ENCODE data around the gene PRR7. TPM values are rescaled to one million over a fixed set of nuclear protein-coding genes. Genes with fewer than 3 reads are reported as not detected.
"Not testable (repeated sequence)": the region's sequence is repeated elsewhere in the genome, so short reads cannot be mapped to it uniquely, and the experiment has no call there.

The PRR7 gene
- total RNA-seq, 2 experiments from 2014 or later = 21.5 to 21.8 TPM

DNA sequence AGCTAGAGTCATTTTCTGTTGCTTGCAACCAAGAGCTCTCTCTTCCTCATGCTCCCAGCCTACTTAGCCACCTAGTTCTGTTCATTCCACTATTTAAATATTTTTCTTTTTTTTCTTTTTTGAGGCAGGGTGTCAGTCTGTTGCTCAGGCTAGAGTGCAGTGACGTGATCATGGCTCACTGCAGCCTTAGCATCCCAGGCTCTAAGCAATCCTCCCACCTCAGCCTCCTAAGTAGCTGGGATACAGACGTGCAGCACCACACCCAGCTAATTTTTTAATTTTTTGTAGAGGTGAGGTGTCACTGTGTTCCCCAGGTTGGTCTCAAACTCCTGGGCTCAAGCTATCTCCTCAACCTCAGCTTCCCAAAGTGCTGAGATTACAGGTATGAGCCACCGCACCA, 32.1 kb upstream of the PRR7 start:
- Mint-ChIP-seq H3K36me3 (no peaks in the 10 kb centered on the region), H3K4me1 (peaks cover 40% of the 10 kb centered on the region), H3K27ac (no peak overlapping the region), H3K4me3 (no peak overlapping the region), H3K27me3 (no peaks in the 10 kb centered on the region), H3K9me3 (no peaks in the 10 kb centered on the region)
- DNase-seq = no peak

DNA sequence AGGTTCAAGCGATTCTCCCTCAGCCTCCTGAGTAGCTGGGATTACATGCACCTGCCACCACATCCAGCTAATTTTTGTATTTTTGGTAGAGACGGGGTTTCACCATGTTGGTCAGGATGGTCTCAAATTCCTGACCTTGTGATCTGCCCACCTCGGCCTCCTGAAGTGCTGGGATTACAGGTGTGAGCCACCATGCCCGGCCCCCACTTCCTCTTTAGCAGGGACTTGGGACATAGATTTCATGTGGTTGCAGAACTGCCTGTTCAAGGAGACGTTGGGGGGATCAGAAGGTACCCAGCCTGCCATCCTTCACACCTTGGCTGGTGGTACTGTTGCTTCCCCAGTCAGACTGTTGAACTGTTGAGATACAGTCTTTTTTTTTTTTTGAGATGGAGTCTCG, 29.5 kb upstream of the PRR7 start:
- not testable (repeated sequence) for H3K27me3 Mint-ChIP-seq, H3K36me3 Mint-ChIP-seq, DNase-seq, H3K4me3 Mint-ChIP-seq, H3K9me3 Mint-ChIP-seq, H3K27ac Mint-ChIP-seq
- peaks cover 27% of the 10 kb centered on the region for H3K4me1 Mint-ChIP-seq

DNA sequence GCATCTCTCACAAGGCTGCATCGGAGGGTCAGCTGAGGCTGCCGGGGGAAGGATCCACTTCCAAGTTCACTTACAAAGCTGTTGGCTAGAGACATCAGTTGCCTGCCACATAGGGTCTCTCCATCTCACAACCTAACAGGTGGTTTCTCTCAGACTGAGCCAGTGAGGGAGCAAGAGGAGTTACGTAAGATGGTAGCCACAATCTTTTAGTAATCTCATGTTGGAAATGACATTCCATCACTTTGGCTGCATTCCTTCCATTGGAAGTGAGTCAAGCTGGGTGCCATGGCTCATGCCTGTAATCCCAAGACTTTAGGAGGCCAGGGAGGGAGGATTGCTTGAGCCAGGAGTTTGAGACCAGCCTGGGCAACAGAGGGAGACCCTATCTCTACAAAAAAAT, 27.6 kb upstream of the PRR7 start:
- H3K4me1 Mint-ChIP-seq = peaks cover 13% of the 10 kb centered on the region
- no peaks in the 10 kb centered on the region for H3K27me3 Mint-ChIP-seq
- no peak overlapping the region for H3K4me3 Mint-ChIP-seq
- H3K9me3 Mint-ChIP-seq = no peaks in the 10 kb centered on the region
- H3K36me3 Mint-ChIP-seq = no peaks in the 10 kb centered on the region
- no peak for DNase-seq
- no peak overlapping the region for H3K27ac Mint-ChIP-seq

DNA sequence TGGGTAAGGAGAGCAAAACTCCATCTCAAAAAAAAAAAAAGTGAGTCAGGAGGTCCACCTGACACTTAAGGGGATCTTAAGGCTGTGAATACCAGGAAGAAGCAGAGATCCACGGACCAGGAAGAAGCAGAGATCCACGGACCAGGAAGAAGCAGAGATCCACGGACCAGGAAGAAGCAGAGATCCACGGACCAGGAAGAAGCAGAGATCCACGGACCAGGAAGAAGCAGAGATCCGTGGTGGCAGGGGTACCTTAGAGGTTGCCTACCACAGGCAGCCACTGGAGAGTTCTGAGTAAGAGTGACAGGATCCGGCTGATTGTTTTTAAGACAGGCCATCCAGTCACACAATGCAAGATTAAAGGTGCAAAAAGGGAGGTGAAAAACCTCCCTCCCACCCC, 26.1 kb upstream of the PRR7 start:
- not testable (repeated sequence) for DNase-seq, H3K36me3 Mint-ChIP-seq, H3K4me1 Mint-ChIP-seq, H3K27ac Mint-ChIP-seq, H3K27me3 Mint-ChIP-seq, H3K4me3 Mint-ChIP-seq, H3K9me3 Mint-ChIP-seq

DNA sequence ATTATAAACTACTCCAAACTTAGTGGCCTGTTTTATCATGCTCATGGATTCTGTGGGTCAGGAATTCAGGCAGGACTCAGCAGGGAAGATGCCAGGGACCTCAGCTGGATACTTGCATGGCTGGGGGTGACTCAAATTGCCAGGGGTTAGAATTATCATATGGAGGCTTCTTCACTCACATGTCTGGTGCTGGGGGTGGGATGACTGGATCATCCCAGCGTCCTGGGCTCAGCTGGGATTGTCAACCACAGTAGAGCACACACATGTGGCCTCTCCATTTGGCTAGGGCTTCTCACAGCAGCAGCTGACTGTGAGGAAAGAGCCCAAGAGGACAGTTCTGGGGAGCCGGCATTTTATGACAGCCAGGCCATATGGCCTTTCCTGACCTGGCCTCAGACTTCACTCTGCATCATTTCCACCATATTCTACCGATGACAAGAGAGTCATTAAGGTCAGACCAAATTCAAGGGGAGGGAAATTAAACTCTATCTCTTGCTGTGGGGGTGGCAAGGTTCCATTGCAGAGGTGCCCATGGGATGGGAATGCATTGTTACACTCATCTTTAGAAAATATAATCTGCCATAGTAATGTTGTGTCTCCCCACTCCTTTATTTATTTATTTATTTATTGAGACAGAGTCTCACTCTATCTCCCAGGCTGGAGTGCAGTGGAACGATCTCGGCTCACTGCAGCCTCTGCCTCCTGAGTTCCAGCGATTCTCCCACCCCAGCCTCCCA, 25.4 kb upstream of the PRR7 start:
- peaks cover under 1% of the 10 kb centered on the region for H3K27me3 Mint-ChIP-seq
- H3K4me3 Mint-ChIP-seq = no peak overlapping the region
- DNase-seq = no peak
- no peak overlapping the region for H3K27ac Mint-ChIP-seq
- no peaks in the 10 kb centered on the region for H3K36me3 Mint-ChIP-seq
- peaks cover under 1% of the 10 kb centered on the region for H3K9me3 Mint-ChIP-seq
- H3K4me1 Mint-ChIP-seq = peaks cover 9% of the 10 kb centered on the region

DNA sequence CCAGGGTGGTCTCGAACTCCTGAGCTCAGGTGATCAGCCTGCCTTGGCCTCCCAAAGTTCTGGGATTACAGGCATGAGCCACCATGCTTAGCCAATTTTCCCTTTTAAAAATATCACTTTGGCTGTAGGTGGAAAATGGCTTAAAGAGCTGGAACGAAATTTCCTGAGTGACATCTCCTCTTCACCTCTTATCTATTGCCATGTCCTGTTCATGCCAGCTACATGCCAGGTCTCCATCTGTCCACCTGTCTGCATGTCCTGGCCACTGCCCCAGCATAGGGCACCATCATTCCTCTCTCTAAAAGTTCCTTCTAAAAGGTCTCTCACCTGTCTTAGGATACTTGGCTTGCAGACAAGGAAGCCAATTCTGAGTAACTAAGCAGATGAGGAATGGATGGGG, 22.9 kb upstream of the PRR7 start:
- peaks cover 15% of the 10 kb centered on the region for H3K36me3 Mint-ChIP-seq

DNA sequence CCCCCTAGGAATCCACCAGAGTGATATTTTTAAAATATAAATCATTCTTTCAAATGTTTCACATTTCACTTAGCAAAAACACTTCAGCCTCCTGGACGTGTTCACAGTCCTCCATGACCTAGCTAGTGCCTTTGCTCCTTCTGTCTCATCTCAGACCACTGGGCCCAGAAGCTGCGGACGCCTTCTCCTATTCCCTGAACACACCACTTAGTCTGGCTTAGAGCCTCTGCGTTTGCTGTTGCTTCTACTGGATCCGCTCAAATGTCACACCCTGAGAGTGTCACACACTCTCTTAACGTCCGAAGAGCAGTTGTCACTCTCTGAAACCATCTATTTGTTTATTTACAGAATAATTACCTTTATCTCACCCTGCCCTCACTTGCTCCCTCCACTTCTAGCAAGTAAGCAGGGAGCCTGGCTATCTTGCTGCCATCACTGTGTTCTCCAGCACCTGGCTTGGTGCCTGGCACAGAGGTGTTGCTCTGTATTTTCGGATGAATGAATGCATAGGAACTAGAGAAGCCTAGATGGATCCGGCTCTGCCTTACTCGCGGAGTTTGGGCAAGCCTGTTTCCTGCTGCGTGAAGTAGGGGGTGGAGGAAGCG, 21.3 kb upstream of the PRR7 start:
- Mint-ChIP-seq H3K4me1 (peaks cover 30% of the 10 kb centered on the region), H3K9me3 (peaks cover 2% of the 10 kb centered on the region), H3K27me3 (peaks cover 3% of the 10 kb centered on the region), H3K36me3 (peaks cover 20% of the 10 kb centered on the region), H3K27ac (peak overlapping the region; percentile 94), H3K4me3 (peak overlapping the region; percentile 87)
- DNase-seq = no peak

More for the DNA sequence above, 22.9 kb upstream of the PRR7 start:
- Mint-ChIP-seq H3K4me1 (peaks cover 14% of the 10 kb centered on the region), H3K4me3 (no peak overlapping the region), H3K27ac (no peak overlapping the region), H3K27me3 (peaks cover 3% of the 10 kb centered on the region), H3K9me3 (peaks cover 2% of the 10 kb centered on the region)
- no peak for DNase-seq

DNA sequence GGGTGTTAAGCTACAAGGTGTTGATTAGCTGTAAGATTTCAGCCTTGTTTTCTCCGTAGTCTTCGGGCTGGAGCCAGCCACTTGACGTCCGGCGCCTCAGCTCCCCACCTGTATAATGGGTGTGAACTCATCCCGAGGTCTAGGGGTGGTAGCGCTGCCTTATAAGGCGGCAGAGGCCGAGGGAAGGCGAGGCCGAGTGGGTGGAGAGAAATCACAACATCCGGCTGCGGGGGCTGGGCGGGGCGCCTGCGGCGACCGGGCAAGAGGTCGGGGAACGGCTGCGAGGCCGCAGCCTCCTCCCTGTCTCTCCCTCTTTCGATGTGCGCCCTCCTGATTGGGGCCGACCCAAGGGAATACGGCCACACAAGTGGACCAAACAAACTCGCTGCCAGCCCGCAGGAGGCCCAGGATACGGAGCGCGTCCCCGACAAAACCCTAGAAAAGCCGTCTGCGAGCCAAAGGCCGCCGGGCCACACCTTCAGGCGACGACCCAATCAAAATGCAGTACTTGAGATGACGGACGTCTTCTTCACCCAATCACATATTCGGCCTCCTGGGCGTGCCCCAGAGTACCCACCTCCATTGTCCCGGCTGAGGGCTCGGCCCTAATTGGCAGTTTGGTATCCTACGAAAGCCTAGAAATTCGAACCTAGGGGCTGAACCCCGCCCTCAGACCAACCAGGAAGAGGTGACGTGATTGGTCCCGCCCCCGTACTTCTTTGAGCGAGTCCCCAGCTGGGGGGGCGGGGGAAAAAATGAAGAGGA, 20.6 kb upstream of the PRR7 start:
- H3K36me3 Mint-ChIP-seq = peaks cover 27% of the 10 kb centered on the region
- peaks cover 2% of the 10 kb centered on the region for H3K9me3 Mint-ChIP-seq
- peak overlapping the region; percentile 94 for H3K27ac Mint-ChIP-seq
- peak overlapping the region; percentile 87 for H3K4me3 Mint-ChIP-seq
- H3K4me1 Mint-ChIP-seq = peaks cover 37% of the 10 kb centered on the region
- peaks cover 3% of the 10 kb centered on the region for H3K27me3 Mint-ChIP-seq
- peak; percentile 98 for DNase-seq

DNA sequence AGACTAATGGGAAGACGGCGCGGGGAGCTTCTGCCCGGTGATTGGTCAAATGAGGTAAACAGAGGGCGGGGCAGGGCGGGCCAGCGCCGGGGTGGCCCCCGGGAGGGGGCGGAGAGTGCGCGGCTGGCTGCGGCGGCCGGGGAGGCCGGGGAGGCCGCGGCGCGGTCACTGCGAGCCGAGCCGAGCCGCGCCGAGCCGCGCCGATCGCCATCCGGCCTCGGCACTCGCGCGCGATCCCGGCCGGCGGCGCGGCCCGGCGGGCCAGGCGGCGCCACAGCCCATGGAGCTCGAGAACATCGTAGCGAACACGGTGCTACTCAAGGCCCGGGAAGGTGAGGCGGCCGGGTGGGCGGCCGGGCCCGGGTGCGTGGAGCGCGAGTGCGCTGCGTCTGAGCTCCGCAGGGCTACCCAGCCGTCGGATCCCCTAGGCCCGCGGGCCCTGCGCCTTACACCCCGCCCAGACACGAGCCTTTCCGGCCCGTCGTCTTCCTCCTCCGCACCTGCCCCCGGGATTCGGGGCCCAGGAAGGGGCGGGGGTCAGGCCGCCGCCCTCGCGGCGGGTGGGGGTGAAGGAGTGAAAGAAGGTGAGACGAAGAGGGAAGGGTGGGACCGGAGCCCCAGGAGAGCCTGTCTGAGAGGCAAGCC, 19.9 kb upstream of the PRR7 start, which contains the start of gene GRK6:
Gene GRK6 (plus strand): TSS at position 111 of the 645 bp plus-strand sequence. CDS start 170 bp downstream, at position 281.
- peaks cover 3% of the 10 kb centered on the region for H3K27me3 Mint-ChIP-seq
- peak within 1 kb of the TSS; percentile 95 for H3K4me3 Mint-ChIP-seq
- H3K4me1 Mint-ChIP-seq = peaks cover 43% of the 10 kb centered on the region
- peaks cover 2% of the 10 kb centered on the region for H3K9me3 Mint-ChIP-seq
- peaks cover 30% of the 10 kb centered on the region for H3K36me3 Mint-ChIP-seq
- peak; percentile 79 for DNase-seq
- H3K27ac Mint-ChIP-seq = peak within 1 kb of the TSS; percentile 97

DNA sequence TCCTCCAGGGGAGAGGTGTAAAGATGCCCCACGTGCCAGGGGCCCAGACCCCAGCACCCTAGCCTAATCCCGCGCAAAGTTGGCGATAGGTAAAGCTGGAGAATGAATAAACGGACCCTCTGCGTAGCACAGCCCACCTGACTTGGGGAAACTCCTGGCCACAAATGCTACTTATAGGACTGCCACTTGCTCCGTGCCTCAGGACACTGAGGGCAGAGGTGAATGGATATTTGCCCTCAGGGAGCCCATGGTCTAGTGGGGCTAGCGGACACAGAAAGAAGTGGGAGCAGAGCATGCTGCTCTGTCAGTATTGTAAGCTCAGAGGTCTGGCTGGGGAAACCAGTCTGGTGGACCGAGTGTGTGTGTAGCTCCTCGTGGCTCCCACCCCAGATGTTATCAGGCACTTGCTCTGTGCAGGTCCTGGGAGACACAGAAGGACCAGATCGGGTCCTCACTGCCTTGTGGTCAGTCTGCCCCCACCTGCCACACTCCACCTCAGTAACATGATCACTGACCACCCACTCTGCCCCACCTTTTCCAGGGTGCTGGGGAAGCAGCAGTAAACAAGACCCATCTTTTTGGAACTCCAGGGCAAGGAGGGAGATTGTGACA, 19.3 kb upstream of the PRR7 start:
- no peak for DNase-seq
- H3K27me3 Mint-ChIP-seq = peaks cover 3% of the 10 kb centered on the region
- peaks cover 35% of the 10 kb centered on the region for H3K36me3 Mint-ChIP-seq
- peaks cover 48% of the 10 kb centered on the region for H3K4me1 Mint-ChIP-seq
- peak overlapping the region; percentile 95 for H3K4me3 Mint-ChIP-seq
- H3K27ac Mint-ChIP-seq = peak overlapping the region; percentile 97
- peaks cover 2% of the 10 kb centered on the region for H3K9me3 Mint-ChIP-seq

DNA sequence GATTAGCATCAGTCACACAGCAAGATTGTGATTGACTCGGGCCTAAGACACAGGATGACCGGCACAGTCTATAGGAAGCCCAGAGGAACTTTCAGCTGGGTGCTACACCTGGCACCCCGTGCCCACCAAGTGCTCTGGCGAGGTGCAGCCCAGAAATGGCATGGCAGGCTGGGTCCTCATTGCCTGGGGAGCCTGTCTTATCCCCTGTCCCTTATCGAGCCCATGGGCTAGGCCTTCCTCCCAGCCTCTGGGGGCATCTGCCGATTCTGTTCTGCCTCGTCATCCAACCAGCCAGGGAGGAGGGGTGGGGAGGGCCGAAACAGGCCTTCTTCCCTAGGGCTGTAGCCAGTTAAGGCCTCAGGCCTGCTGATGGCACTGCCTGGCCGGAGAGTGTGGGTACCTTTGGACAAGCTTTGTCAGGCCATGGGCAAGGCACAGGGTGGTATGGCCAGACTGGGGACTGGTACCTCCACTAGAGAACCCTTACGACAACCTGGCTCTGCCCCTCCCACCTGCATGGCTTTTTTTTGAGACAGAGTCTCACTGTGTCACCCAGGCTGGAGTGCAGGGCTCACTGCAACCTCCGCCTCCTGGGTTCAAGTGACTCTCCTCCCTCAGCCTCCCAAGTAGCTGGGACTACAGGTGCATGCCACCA, 18.6 kb upstream of the PRR7 start:
- Mint-ChIP-seq H3K4me3 (peak overlapping the region; percentile 95), H3K4me1 (peaks cover 51% of the 10 kb centered on the region), H3K36me3 (peaks cover 38% of the 10 kb centered on the region), H3K9me3 (peaks cover 2% of the 10 kb centered on the region), H3K27ac (peak overlapping the region; percentile 97), H3K27me3 (peaks cover 3% of the 10 kb centered on the region)
- no peak for DNase-seq

DNA sequence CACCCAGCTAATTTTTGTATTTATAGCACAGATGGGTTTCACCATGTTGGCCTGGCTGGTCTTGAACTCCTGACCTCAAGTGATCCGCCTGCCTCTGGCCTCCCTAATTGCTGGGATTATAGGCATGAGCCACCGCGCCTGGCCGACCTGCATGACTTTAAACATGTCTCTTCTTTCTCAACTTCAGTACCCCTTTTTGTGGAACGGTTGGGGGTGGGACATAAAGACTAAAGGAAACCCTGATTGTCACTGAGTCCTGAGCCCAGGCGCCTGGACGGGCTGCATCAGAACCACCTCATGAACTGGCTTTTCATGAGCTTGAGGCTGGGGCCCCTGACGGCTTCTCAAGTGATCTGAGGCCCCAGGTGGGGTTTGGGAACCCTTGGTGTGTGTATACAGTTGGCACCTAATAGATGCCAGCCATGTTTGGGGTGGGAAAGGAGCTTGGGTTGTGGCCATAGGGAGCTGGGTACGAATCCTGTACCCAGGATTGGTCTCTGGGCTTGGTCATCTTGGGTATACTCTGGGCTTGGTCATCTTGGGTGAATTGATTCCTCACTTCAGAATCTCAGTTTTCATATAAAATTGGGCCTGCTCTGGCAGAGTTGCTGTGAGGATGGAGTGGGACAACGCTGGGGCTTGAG, 17.9 kb upstream of the PRR7 start:
- H3K4me1 Mint-ChIP-seq = peaks cover 54% of the 10 kb centered on the region
- H3K9me3 Mint-ChIP-seq = peaks cover 2% of the 10 kb centered on the region
- peaks cover 43% of the 10 kb centered on the region for H3K36me3 Mint-ChIP-seq
- H3K27me3 Mint-ChIP-seq = peaks cover 3% of the 10 kb centered on the region
- peak overlapping the region; percentile 97 for H3K27ac Mint-ChIP-seq
- H3K4me3 Mint-ChIP-seq = peak overlapping the region; percentile 95
- DNase-seq = no peak

DNA sequence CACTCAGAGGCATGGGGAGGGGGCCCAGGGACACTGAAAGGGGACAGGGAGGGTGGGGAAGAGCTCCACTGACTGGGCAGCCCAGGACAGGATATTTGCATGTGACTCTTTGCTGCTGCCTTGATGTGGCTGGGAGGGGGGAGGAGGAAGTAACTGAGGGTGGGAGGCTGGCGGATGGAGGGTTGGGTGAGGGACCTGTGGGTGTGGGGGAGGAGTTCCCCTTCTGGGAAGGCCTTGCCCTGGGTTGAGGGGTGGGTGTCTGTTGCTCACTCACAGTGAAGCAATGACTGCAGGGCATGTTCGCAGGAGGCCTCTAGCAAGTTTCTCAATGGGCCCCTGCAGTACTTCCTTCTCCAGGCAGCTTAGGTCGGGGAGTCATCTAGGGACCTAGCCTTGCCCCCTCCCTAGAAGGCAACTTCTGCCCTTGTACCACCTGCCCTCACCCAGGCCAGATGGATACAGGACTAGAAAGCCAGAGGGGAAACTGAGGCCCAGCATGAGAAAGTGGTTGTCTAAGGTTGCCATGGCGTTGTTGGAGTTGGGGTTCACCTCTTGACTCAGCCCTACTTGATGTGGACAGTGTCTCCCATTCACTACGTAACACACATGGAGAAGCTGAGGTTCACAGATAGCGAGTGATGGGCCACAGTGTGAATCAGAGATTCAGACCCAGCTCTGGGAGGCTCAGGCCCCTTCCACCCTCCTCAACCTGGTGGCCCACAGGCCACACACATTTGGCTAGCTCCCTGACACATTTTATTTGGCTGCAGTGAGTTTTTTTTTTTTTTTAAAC, 17.2 kb upstream of the PRR7 start:
- Mint-ChIP-seq H3K27ac (peak overlapping the region; percentile 97), H3K4me3 (peak overlapping the region; percentile 95), H3K36me3 (peaks cover 49% of the 10 kb centered on the region), H3K27me3 (peaks cover 3% of the 10 kb centered on the region), H3K4me1 (peaks cover 57% of the 10 kb centered on the region), H3K9me3 (peaks cover 2% of the 10 kb centered on the region)
- DNase-seq = peak; percentile 84
